Transverse colon (tissue), 4 donors: ENCODE measurements around the gene SHC4. TPM values are rescaled to one million over a fixed set of nuclear protein-coding genes. Genes with fewer than 3 reads are reported as not detected.

Experiments used
- DNase-seq: peaks from one replicate; pipeline ENCODE4 v3.0.0-alpha.2; 2019
- H3K27ac ChIP-seq, 4 donors: fragments of 200-600 bp; sonication (generic); 2 replicates each; pipeline ENCODE4 v1.5.1; 2016 to 2018; ENCODE audit warnings: inconsistent platforms in 4 of 4
- H3K27me3 ChIP-seq: fragments of 200-600 bp; sonication (generic); 2 replicates; pipeline ENCODE4 v1.5.1; 2017; ENCODE audit warnings: inconsistent platforms
- H3K36me3 ChIP-seq, 4 donors: fragments of 200-600 bp; sonication (generic); 2 replicates each; pipeline ENCODE4 v1.5.1; 2017 to 2019; ENCODE audit warnings: inconsistent platforms in 4 of 4
- H3K4me1 ChIP-seq, 4 donors: fragments of 200-600 bp; sonication (generic); 2 replicates each; pipeline ENCODE4 v1.5.1; 2017 to 2020; ENCODE audit warnings: inconsistent platforms in 4 of 4
- H3K4me3 ChIP-seq, 4 donors: fragments of 200-600 bp; sonication (generic); 1 replicate in 1 of 4; 2 replicates in 3 of 4; pipeline versions ENCODE4 v1.5.1 to v1.6.1; 2017 to 2019; ENCODE audit warnings: inconsistent platforms in 4 of 4
- H3K9me3 ChIP-seq, 2 donors: fragments of 200-600 bp; sonication (generic); 2 replicates each; pipeline ENCODE4 v1.5.1; 2017 to 2019; ENCODE audit warnings: inconsistent platforms in 2 of 2
- EP300 ChIP-seq: sonication (generic); formaldehyde crosslinking; IDR thresholded peaks from one replicate; pipeline ENCODE4 v1.6.1; 2017; ENCODE audit warnings: antibody characterized with exemption, low read depth
- POLR2A ChIP-seq: fragments of 450-650 bp; IDR thresholded peaks from one replicate; pipeline ENCODE4 v1.6.1; 2016; ENCODE audit warnings: antibody characterized with exemption, mild to moderate bottlenecking, moderate library complexity
- POLR2AphosphoS5 ChIP-seq, 3 donors: sonication (generic); formaldehyde crosslinking; IDR thresholded peaks; one replicate each; pipeline ENCODE4 v1.6.1; 2016; ENCODE audit warnings: antibody characterized with exemption in 3 of 3
- WGBS, 2 donors: methylation state at CpG; one replicate each; pipeline ENCODE4 v1.1.5; 2018; ENCODE audit warnings: low coverage in 1 of 2; 5-methylcytosine and 5-hydroxymethylcytosine counted together
- in situ Hi-C, 4 donors: fragments of 200-750 bp; cut with MboI; loops; one replicate each; pipeline versions ENCODE4 v1.15.0 to v1.15.1; 2017; ENCODE audit warnings: low sequenced_read_pairs in 3 of 4, low pct_ligation_motif_present in 1 of 4, low pct_unique_long_range_greater_than_20kb in 1 of 4
- intact Hi-C: fragments of 100-400 bp; cut with DNase I; formaldehyde crosslinking; loops from one replicate; pipeline ENCODE4 v1.15.1; 2023; ENCODE audit warnings: low total_unique reads
- total RNA-seq, 4 donors: library from RNA; depleted of rRNA; stranded (reverse); fragments of >200 nt; gene quantifications; one replicate each; pipeline ENCODE4 v1.1.0, GENCODE V29; 2016
- TF ChIP-seq, protein P1 (sequence below), 5 experiments: fragments of 200-600 bp in 3 of 5; fragments of 450-650 bp in 2 of 5; sonication (generic) in 3 of 5; IDR thresholded peaks; 1 replicate in 2 of 5; 2 replicates in 3 of 5; pipeline ENCODE4 v1.5.1; 2016 to 2017; ENCODE audit warnings: antibody characterized with exemption in 5 of 5, inconsistent platforms in 3 of 5, mild to moderate bottlenecking in 2 of 5, moderate library complexity in 1 of 5

SHC4 gene
- total RNA-seq, 4 donors from 2014 or later: 0.48 to 0.96 TPM; not detected in 2

DNA sequence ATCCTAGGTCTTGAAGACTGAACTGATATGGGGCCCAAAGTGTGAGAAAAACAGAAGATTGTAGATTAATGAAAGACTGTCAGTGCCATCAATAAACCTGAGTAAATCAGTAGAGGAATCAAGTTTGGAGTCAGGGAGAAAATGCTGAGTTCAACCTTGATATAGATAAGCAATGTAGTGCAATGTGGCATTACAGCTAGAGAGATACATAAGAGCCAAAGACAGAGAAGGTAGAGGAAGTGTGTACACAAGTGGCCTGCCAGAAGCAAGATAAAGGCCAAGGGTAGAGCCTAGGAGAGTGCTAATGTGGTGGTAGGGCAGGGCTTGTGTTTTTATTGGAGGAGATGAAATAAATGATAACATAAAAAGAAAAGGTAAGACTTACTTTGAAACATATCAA is 111.8 kb downstream of the SHC4 start:
- no peak overlapping the region for H3K4me3 ChIP-seq
- H3K27ac ChIP-seq: no peak overlapping the region
- no peaks in the 10 kb centered on the region for H3K27me3 ChIP-seq
- peaks cover 0 to 14% (median 5%) of the 10 kb centered on the region in 4 donors for H3K4me1 ChIP-seq
- in situ Hi-C loops (loop anchor here in 3 of 4 donors (25.0 kb wide), 2 partner anchors 560 to 1285 kb away; partner anchors contain the start of gene FGF7 (in 3 of the 3)), intact Hi-C loops (no loop called here)
- H3K9me3 ChIP-seq: no peaks in the 10 kb centered on the region
- no peaks in the 10 kb centered on the region for H3K36me3 ChIP-seq
- TF ChIP-seq, protein P1, sequence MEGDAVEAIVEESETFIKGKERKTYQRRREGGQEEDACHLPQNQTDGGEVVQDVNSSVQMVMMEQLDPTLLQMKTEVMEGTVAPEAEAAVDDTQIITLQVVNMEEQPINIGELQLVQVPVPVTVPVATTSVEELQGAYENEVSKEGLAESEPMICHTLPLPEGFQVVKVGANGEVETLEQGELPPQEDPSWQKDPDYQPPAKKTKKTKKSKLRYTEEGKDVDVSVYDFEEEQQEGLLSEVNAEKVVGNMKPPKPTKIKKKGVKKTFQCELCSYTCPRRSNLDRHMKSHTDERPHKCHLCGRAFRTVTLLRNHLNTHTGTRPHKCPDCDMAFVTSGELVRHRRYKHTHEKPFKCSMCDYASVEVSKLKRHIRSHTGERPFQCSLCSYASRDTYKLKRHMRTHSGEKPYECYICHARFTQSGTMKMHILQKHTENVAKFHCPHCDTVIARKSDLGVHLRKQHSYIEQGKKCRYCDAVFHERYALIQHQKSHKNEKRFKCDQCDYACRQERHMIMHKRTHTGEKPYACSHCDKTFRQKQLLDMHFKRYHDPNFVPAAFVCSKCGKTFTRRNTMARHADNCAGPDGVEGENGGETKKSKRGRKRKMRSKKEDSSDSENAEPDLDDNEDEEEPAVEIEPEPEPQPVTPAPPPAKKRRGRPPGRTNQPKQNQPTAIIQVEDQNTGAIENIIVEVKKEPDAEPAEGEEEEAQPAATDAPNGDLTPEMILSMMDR (IDR thresholded peaks at IDR 0.05): no peak
- TF ChIP-seq POLR2AphosphoS5 (IDR thresholded peaks at IDR 0.05) (no peak), EP300 (no peak), POLR2A (no peak)
- no peak for DNase-seq

DNA sequence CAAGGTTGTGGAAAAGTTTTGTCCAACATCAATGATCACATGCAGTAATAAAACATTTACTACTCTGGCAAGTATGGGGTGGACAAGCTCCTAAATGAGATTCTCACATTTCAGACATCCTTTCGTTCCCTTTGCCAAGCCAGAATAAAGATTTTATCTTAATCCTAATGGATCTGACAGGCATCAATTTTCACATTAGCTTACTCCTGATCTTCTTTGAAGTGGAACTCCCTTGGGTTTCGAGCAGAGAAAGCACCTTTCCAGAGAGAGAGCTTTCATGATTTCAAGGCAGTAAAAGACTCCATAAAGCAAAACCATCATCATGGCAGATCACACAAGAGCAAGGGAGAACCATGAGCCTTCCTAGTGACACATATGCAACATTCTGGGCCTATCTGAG is 113.1 kb downstream of the SHC4 start:
- H3K36me3 ChIP-seq: no peaks in the 10 kb centered on the region
- 83 to 86% methylated on average over 1 to 2 of the region's 2 CpGs for WGBS, 2 donors
- DNase-seq: no peak
- no peak overlapping the region for H3K27ac ChIP-seq
- in situ Hi-C loops (loop anchor here in 3 of 4 donors (25.0 kb wide), 2 partner anchors 562 to 1287 kb away; partner anchors contain the start of gene FGF7 (in 3 of the 3)), intact Hi-C loops (no loop called here)
- no peaks in the 10 kb centered on the region for H3K27me3 ChIP-seq
- peaks cover 0 to 9% (median 4%) of the 10 kb centered on the region in 4 donors for H3K4me1 ChIP-seq
- no peaks in the 10 kb centered on the region for H3K9me3 ChIP-seq
- TF ChIP-seq, protein P1 (IDR thresholded peaks at IDR 0.05): no peak
- TF ChIP-seq POLR2AphosphoS5 (IDR thresholded peaks at IDR 0.05) (no peak), EP300 (no peak), POLR2A (no peak)
- H3K4me3 ChIP-seq: no peak overlapping the region

DNA sequence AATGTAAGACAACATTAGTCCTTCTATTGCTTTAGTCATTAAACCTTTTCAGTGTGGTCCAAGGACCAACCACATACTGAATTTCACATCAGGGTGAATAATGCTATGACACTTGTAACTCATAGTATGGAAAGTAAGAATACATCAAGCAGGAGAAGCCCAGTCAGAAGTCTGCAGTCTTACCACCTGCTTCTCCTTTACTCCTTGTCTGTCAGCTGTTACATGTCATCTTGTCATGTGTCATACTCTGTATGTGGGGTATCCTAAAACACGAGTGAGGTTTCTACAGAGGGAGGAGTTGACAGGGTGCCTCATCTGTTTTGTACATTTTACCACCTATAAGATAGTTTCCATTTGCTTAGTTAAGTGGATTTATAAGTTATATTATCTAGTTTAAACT is 118.6 kb downstream of the SHC4 start:
- no peaks in the 10 kb centered on the region for H3K27me3 ChIP-seq
- no peaks in the 10 kb centered on the region for H3K9me3 ChIP-seq
- TF ChIP-seq POLR2A: no peak
- no peak for TF ChIP-seq EP300
- TF ChIP-seq, protein P1 (IDR thresholded peaks at IDR 0.05): no peak
- no peak for TF ChIP-seq POLR2AphosphoS5 (IDR thresholded peaks at IDR 0.05)
- H3K36me3 ChIP-seq: no peaks in the 10 kb centered on the region
- no peak for DNase-seq
- WGBS, 2 donors: 60 to 75% methylated on average over 1 of the region's 1 CpG
- no peak overlapping the region for H3K27ac ChIP-seq
- no peaks in the 10 kb centered on the region for H3K4me1 ChIP-seq
- no peak overlapping the region for H3K4me3 ChIP-seq
- in situ Hi-C loops: no loop called here
- intact Hi-C loops: no loop called here

DNA sequence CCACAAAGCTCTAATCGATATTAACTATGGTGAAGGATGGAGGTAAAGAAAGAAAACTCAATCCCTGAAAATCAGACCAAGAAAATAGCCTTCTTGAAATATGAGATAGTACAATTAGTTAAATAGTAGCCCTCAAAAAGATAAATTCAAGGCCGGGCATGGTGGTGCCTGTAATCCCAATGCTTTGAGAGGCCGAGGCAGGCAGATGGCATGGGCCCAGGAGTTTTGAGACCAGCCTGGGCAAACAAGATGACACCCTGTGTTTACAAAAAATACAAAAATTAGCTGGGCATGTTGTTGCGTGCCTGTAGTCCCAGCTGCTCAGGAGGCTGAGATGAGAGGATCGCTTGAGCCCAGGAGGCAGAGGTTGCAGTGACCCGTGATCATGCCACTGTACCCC is 121.2 kb downstream of the SHC4 start:
- intact Hi-C loops: no loop called here
- H3K9me3 ChIP-seq: no peaks in the 10 kb centered on the region
- in situ Hi-C loops: no loop called here
- no peak overlapping the region for H3K4me3 ChIP-seq
- DNase-seq: no peak
- no peaks in the 10 kb centered on the region for H3K4me1 ChIP-seq
- H3K36me3 ChIP-seq: no peaks in the 10 kb centered on the region
- H3K27me3 ChIP-seq: no peaks in the 10 kb centered on the region
- TF ChIP-seq EP300 (no peak), POLR2AphosphoS5 (IDR thresholded peaks at IDR 0.05) (no peak), POLR2A (no peak)
- TF ChIP-seq, protein P1 (IDR thresholded peaks at IDR 0.05): no peak
- no peak overlapping the region for H3K27ac ChIP-seq
- WGBS, 2 donors: 90% methylated on average over 6 of the region's 6 CpGs; no CpG with 5 or more reads in 1 of the 2 donors
